Measurements from ENCODE around the gene UBTF. TPM values are rescaled to one million over a fixed set of nuclear protein-coding genes. Genes with fewer than 3 reads are reported as not detected.
"Not testable (repeated sequence)": the region's sequence is repeated elsewhere in the genome, so short reads cannot be mapped to it uniquely, and the experiment has no call there.

UBTF gene
- total RNA-seq, 1 experiment from 2014 or later = 74.3 TPM

DNA sequence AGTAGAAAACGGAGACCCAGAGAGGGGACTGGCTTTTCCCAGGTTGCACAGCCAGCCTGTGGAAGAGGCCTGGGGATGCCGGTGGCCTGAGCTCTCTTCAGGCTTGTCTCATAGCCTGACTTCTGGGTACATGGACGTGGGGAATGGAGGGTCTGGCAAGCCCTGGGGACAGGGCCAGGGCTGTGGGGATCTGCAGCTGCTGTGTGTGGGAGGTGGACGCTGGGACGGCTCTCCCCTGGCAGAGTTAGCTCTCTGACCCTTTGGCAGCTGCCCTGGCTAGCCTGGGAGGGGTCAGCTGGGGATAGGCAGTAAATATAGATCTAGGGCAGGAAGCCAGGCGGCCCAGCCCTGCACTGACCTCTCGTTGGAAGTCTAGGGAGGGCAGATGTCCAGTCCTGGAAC is 28.0 kb upstream of the UBTF start:
- Histone ChIP-seq H3K4me3 (ENCODE audit: low read depth, low read length) (no peak overlapping the region), H3K9me3 (no peaks in the 10 kb centered on the region), H3K36me3 (ENCODE audit: control insufficient read depth, insufficient read depth, low read length) (no peaks in the 10 kb centered on the region), H3K27me3 (replicated peaks; ENCODE audit: control insufficient read depth, insufficient read depth, low read length) (no peaks in the 10 kb centered on the region), H3K4me1 (0 out of 2 replicates have a peak, but pooled peaks cover 3% of the 10 kb centered on the region)
- intact Hi-C loops (cut with micrococcal nuclease; ENCODE audit: unreplicated experiment) = no loop called here
- Mint-ChIP-seq H3K4me1 (ENCODE audit: low read depth, unreplicated experiment) (peaks cover 7% of the 10 kb centered on the region), H3K27ac (ENCODE audit: unreplicated experiment) (no peak overlapping the region), H3K27me3 (ENCODE audit: insufficient read depth, unreplicated experiment) (no peaks in the 10 kb centered on the region), H3K4me3 (ENCODE audit: unreplicated experiment) (no peak overlapping the region), H3K36me3 (ENCODE audit: insufficient read depth, unreplicated experiment) (no peaks in the 10 kb centered on the region), H3K9me3 (ENCODE audit: unreplicated experiment) (no peaks in the 10 kb centered on the region)
- BruUV-seq (replicated peaks) = no TSS peak
- POLR2A ChIA-PET = no interaction called here
- CTCF ChIA-PET = no interaction called here
- TF ChIP-seq, protein P1, sequence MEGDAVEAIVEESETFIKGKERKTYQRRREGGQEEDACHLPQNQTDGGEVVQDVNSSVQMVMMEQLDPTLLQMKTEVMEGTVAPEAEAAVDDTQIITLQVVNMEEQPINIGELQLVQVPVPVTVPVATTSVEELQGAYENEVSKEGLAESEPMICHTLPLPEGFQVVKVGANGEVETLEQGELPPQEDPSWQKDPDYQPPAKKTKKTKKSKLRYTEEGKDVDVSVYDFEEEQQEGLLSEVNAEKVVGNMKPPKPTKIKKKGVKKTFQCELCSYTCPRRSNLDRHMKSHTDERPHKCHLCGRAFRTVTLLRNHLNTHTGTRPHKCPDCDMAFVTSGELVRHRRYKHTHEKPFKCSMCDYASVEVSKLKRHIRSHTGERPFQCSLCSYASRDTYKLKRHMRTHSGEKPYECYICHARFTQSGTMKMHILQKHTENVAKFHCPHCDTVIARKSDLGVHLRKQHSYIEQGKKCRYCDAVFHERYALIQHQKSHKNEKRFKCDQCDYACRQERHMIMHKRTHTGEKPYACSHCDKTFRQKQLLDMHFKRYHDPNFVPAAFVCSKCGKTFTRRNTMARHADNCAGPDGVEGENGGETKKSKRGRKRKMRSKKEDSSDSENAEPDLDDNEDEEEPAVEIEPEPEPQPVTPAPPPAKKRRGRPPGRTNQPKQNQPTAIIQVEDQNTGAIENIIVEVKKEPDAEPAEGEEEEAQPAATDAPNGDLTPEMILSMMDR (IDR thresholded peaks at IDR 0.05; ENCODE audit: insufficient read depth in 1 of 2, low read depth in 1 of 2, low read length in 1 of 2, severe bottlenecking in 1 of 2, unreplicated experiment in 1 of 2) = no peak
- DNase-seq = no peak

- Histone ChIP-seq H3K27me3 (replicated peaks; ENCODE audit: control insufficient read depth, insufficient read depth, low read length) (no peaks in the 10 kb centered on the region), H3K4me3 (ENCODE audit: low read depth, low read length) (no peak overlapping the region), H3K36me3 (ENCODE audit: control insufficient read depth, insufficient read depth, low read length) (no peaks in the 10 kb centered on the region), H3K9me3 (no peaks in the 10 kb centered on the region), H3K4me1 (0 out of 2 replicates have a peak, but pooled peaks cover 2% of the 10 kb centered on the region)
- Mint-ChIP-seq H3K27ac (ENCODE audit: unreplicated experiment) (no peak overlapping the region), H3K27me3 (ENCODE audit: insufficient read depth, unreplicated experiment) (no peaks in the 10 kb centered on the region), H3K36me3 (ENCODE audit: insufficient read depth, unreplicated experiment) (no peaks in the 10 kb centered on the region), H3K4me3 (ENCODE audit: unreplicated experiment) (no peak overlapping the region), H3K9me3 (ENCODE audit: unreplicated experiment) (no peaks in the 10 kb centered on the region), H3K4me1 (ENCODE audit: low read depth, unreplicated experiment) (peaks cover 5% of the 10 kb centered on the region)
- TF ChIP-seq, protein P1 (IDR thresholded peaks at IDR 0.05; ENCODE audit: insufficient read depth in 1 of 2, low read depth in 1 of 2, low read length in 1 of 2, severe bottlenecking in 1 of 2, unreplicated experiment in 1 of 2) = no peak
- intact Hi-C loops (cut with micrococcal nuclease; ENCODE audit: unreplicated experiment) = no loop called here
- BruUV-seq (replicated peaks) = no TSS peak
- ChIA-PET POLR2A (no interaction called here), CTCF (interaction anchor here (0.6 to 0.7 kb wide), 2 partner anchors 15 to 909 kb away, joined by 5 to 6 read pairs; no protein-coding TSS in a partner anchor)
- DNase-seq = no peak
Observed at GRCh38 chr17:44241106-44241624, 21.7 kb upstream of the UBTF start.

- POLR2A ChIA-PET; H3K9me3 Mint-ChIP-seq (ENCODE audit: unreplicated experiment); H3K9me3 ChIP-seq; DNase-seq; H3K4me3 ChIP-seq (ENCODE audit: low read depth, low read length); H3K4me1 ChIP-seq; BruUV-seq (replicated peaks); H3K27me3 Mint-ChIP-seq (ENCODE audit: insufficient read depth, unreplicated experiment); H3K4me1 Mint-ChIP-seq (ENCODE audit: low read depth, unreplicated experiment); H3K4me3 Mint-ChIP-seq (ENCODE audit: unreplicated experiment); CTCF ChIA-PET; H3K36me3 Mint-ChIP-seq (ENCODE audit: insufficient read depth, unreplicated experiment); H3K27me3 ChIP-seq (replicated peaks; ENCODE audit: control insufficient read depth, insufficient read depth, low read length); H3K27ac Mint-ChIP-seq (ENCODE audit: unreplicated experiment); H3K36me3 ChIP-seq (ENCODE audit: control insufficient read depth, insufficient read depth, low read length); intact Hi-C loops (cut with micrococcal nuclease; ENCODE audit: unreplicated experiment): not testable (repeated sequence)
Observed at GRCh38 chr17:44237886-44238285, 18.4 kb upstream of the UBTF start.

Data from Caco-2 (cell line).